Breast epithelium (tissue), 4 donors: ENCODE results near the gene RNF146. TPM values are rescaled to one million over a fixed set of nuclear protein-coding genes. Genes with fewer than 3 reads are reported as not detected.
A peak's percentile ranks its signal among the peaks of the same experiment; 100 is the strongest.
"Not testable (repeated sequence)": the region's sequence is repeated elsewhere in the genome, so short reads cannot be mapped to it uniquely, and the experiment has no call there.

Experiments
- DNase-seq, 2 donors: peaks; one replicate each; pipeline ENCODE4 v3.0.0-alpha.2; 2019; ENCODE audit warnings: low spot score in 2 of 2
- H3K27ac ChIP-seq, 2 donors: fragments of 200-600 bp; sonication (generic) in 1 of 2; one replicate each; pipeline ENCODE4 v1.5.1; 2016 to 2019; ENCODE audit warnings: mild to moderate bottlenecking in 1 of 2
- H3K27me3 ChIP-seq, 2 donors: fragments of 200-600 bp; sonication (generic) in 1 of 2; one replicate each; pipeline versions ENCODE4 v1.5.1 to v1.6.0; 2017 to 2019; ENCODE audit warnings: control low read depth in 1 of 2, mild to moderate bottlenecking in 1 of 2
- H3K36me3 ChIP-seq: fragments of 200-600 bp; one replicate; pipeline ENCODE4 v1.5.1; 2019
- H3K4me1 ChIP-seq, 2 donors: fragments of 200-600 bp; sonication (generic); one replicate each; pipeline ENCODE4 v1.5.1; 2016 to 2019; ENCODE audit warnings: control low read depth in 1 of 2
- H3K4me3 ChIP-seq, 3 donors: fragments of 200-600 bp; sonication (generic); 1 replicate in 2 of 3; 2 replicates in 1 of 3; pipeline ENCODE4 v1.5.1; 2016 to 2019; ENCODE audit warnings: mild to moderate bottlenecking in 3 of 3, moderate library complexity in 2 of 3
- H3K9me3 ChIP-seq, 2 donors: fragments of 200-600 bp; sonication (generic) in 1 of 2; one replicate each; pipeline ENCODE4 v1.5.1; 2016 to 2019; ENCODE audit warnings: control low read depth in 1 of 2
- POLR2A ChIP-seq: fragments of 450-650 bp; IDR thresholded peaks from one replicate; pipeline ENCODE4 v1.6.1; 2016; ENCODE audit warnings: antibody characterized with exemption, mild to moderate bottlenecking, moderate library complexity
- POLR2AphosphoS5 ChIP-seq, 3 donors: sonication (generic); formaldehyde crosslinking; IDR thresholded peaks; one replicate each; pipeline ENCODE4 v1.6.1; 2017; ENCODE audit warnings: antibody characterized with exemption in 3 of 3
- intact Hi-C: fragments of 100-400 bp; cut with DNase I; formaldehyde crosslinking; loops from one replicate; pipeline ENCODE4 v1.15.1; 2023; ENCODE audit warnings: low total_unique reads
- total RNA-seq, 3 donors: library from RNA; depleted of rRNA; stranded (reverse); fragments of >200 nt; gene quantifications; one replicate each; pipeline ENCODE4 v1.1.0, GENCODE V29; 2016
- TF ChIP-seq, protein P1 (sequence below), 3 donors: fragments of 450-650 bp; IDR thresholded peaks; one replicate each; pipeline ENCODE4 v1.5.1; 2016 to 2017; ENCODE audit warnings: antibody characterized with exemption in 3 of 3, mild to moderate bottlenecking in 3 of 3, moderate library complexity in 3 of 3

RNF146 gene
- total RNA-seq: 10 to 100 TPM; 77.7 to 86.3 (median 77.9) TPM

DNA sequence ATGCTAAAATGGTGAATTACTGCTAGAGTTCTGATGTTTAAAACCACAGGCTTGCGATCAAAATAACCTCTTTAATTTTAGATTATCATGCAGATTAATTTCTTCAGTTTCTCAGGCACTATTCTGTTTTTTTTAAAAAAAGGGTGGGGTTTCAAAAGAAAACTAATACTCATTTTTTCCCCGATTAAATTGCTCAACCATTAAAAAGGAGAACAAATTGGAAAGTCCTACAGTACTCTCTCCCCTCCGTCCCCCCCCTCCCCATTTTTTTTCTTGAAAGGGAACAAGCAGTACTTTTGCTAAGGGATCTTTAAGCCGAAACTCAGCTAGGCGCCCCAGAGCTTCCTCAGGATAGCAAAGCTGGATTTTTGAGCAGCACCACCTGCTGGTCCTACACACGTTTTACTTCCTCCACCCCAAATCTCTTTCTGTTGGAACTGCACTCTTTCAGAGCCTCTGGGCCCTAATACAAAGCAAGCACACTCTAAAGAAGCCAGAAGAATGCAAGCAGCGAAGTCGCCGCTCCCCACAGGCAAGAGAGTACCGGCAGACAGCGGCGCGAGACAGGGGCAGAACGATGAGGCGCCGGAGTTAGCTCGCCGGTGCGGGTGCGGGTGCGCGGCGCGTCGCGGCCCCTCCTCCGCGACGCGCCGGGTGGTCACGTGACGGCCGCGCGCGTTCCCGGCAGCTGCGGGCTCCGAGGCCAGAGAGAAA lies at the start of gene RNF146:
RNF146 (plus strand) TSS at position 687 of the 714 bp plus-strand sequence. CDS start 13,475 bp downstream, outside the sequence.
- DNase-seq: peak; percentile 70 to 75
- Histone ChIP-seq H3K36me3 (no peaks in the 10 kb centered on the region), H3K27me3 (no peaks in the 10 kb centered on the region), H3K4me3 (peak within 1 kb of the TSS; percentile 68 to 99 (median 91)), H3K27ac (peak within 1 kb of the TSS; percentile 97 to 100), H3K4me1 (no peaks in the 10 kb centered on the region), H3K9me3 (no peaks in the 10 kb centered on the region)
- TF ChIP-seq POLR2AphosphoS5 (IDR thresholded peaks at IDR 0.05) (peak in 1 of 3 donors; percentile 39), POLR2A (no peak)
- TF ChIP-seq, protein P1, sequence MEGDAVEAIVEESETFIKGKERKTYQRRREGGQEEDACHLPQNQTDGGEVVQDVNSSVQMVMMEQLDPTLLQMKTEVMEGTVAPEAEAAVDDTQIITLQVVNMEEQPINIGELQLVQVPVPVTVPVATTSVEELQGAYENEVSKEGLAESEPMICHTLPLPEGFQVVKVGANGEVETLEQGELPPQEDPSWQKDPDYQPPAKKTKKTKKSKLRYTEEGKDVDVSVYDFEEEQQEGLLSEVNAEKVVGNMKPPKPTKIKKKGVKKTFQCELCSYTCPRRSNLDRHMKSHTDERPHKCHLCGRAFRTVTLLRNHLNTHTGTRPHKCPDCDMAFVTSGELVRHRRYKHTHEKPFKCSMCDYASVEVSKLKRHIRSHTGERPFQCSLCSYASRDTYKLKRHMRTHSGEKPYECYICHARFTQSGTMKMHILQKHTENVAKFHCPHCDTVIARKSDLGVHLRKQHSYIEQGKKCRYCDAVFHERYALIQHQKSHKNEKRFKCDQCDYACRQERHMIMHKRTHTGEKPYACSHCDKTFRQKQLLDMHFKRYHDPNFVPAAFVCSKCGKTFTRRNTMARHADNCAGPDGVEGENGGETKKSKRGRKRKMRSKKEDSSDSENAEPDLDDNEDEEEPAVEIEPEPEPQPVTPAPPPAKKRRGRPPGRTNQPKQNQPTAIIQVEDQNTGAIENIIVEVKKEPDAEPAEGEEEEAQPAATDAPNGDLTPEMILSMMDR (IDR thresholded peaks at IDR 0.05): peak; percentile 66 to 82 (median 79)
- intact Hi-C loops: no loop called here

- intact Hi-C loops: no loop called here
- Histone ChIP-seq H3K4me1 (no peaks in the 10 kb centered on the region), H3K4me3 (no peak overlapping the region), H3K27ac (peak overlapping the region in 1 of 2 donors; percentile 31), H3K27me3 (no peaks in the 10 kb centered on the region), H3K9me3 (peaks cover 0 to under 1% of the 10 kb centered on the region in 2 donors), H3K36me3 (no peaks in the 10 kb centered on the region)
- DNase-seq: no peak
- TF ChIP-seq, protein P1 (IDR thresholded peaks at IDR 0.05): no peak
- TF ChIP-seq POLR2A: no peak
- TF ChIP-seq POLR2AphosphoS5 (IDR thresholded peaks at IDR 0.05): no peak
Measured at GRCh38 chr6:127219869-127220268, 46.8 kb upstream of the RNF146 start.

- no peak overlapping the region for H3K4me3 ChIP-seq
- intact Hi-C loops: no loop called here
- no peaks in the 10 kb centered on the region for H3K4me1 ChIP-seq
- no peak overlapping the region for H3K27ac ChIP-seq
- H3K9me3 ChIP-seq: no peaks in the 10 kb centered on the region
- H3K36me3 ChIP-seq: no peaks in the 10 kb centered on the region
- TF ChIP-seq, protein P1 (IDR thresholded peaks at IDR 0.05): no peak
- TF ChIP-seq POLR2A (no peak), POLR2AphosphoS5 (IDR thresholded peaks at IDR 0.05) (no peak)
- H3K27me3 ChIP-seq: no peaks in the 10 kb centered on the region
- DNase-seq: no peak
Measured at GRCh38 chr6:127221201-127221600, 45.5 kb upstream of the RNF146 start.

DNA sequence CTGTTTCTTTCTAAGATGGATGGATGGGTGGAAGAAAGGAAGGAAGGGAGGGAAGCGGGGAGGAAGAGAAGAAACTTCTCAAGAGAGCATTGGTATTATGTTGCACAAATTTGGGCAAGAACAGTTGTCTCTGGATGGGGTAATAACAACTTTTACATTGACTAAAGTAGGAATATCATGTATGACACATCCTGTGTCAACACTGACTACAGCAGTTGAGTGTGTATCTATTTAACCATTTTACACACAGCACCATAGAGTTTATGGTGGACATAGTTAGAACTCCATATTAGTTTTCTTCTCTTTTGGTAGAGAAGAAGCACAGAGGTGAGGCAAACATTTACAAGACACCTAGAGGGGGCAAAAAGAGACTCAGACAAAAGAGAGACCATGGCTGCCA lies 44.2 kb upstream of the RNF146 start:
- intact Hi-C loops: no loop called here
- no peaks in the 10 kb centered on the region for H3K27me3 ChIP-seq
- TF ChIP-seq POLR2AphosphoS5 (IDR thresholded peaks at IDR 0.05): no peak
- no peak for TF ChIP-seq POLR2A
- TF ChIP-seq, protein P1 (IDR thresholded peaks at IDR 0.05): no peak
- H3K9me3 ChIP-seq: no peaks in the 10 kb centered on the region
- no peaks in the 10 kb centered on the region for H3K36me3 ChIP-seq
- no peak for DNase-seq
- no peak overlapping the region for H3K4me3 ChIP-seq
- H3K27ac ChIP-seq: no peak overlapping the region
- H3K4me1 ChIP-seq: no peaks in the 10 kb centered on the region

- H3K4me3 ChIP-seq: no peak overlapping the region
- DNase-seq: no peak
- intact Hi-C loops: no loop called here
- no peak for TF ChIP-seq POLR2A
- no peak for TF ChIP-seq POLR2AphosphoS5 (IDR thresholded peaks at IDR 0.05)
- TF ChIP-seq, protein P1 (IDR thresholded peaks at IDR 0.05): no peak
- H3K27ac ChIP-seq: no peak overlapping the region
- H3K36me3 ChIP-seq: no peaks in the 10 kb centered on the region
- H3K4me1 ChIP-seq: no peaks in the 10 kb centered on the region
- no peaks in the 10 kb centered on the region for H3K27me3 ChIP-seq
- peaks cover 0 to 4% of the 10 kb centered on the region in 2 donors for H3K9me3 ChIP-seq
Measured at GRCh38 chr6:127225497-127225896, 41.2 kb upstream of the RNF146 start.

DNA sequence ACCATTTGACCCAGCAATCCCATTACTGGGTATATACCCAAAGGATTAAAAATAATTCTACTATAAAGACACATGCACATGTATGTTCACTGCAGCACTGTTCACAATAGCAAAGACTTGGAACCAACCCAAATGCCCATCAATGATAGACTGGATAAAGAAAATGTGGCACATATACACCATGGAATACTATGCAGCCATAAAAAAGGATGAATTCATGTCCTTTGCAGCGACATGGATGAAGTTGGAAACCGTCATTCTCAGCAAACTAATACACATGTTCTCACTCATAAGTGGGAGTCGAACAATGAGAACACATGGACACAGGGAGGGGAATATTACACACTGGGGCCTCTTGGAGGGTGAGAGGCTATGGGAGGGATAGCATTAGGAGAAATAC lies 32.8 kb upstream of the RNF146 start:
- H3K27me3 ChIP-seq, intact Hi-C loops, H3K4me3 ChIP-seq, H3K27ac ChIP-seq, DNase-seq, H3K36me3 ChIP-seq, H3K4me1 ChIP-seq: not testable (repeated sequence)
- peaks cover 5 to 24% of the 10 kb centered on the region in 2 donors for H3K9me3 ChIP-seq
